SU-DHL-6 (cell line): ENCODE results near the gene ZBTB44.

ENCODE experiments used
- EZH2phosphoT487 ChIP-seq: fragments of 200-600 bp; sonication (generic), shearing (Covaris generic); conservative IDR thresholded peaks from 2 replicates; pipeline ENCODE4 v1.6.1; 2018; ENCODE audit warnings: mild to moderate bottlenecking, antibody characterized with exemption, low read length, moderate library complexity, mixed read lengths
- TF ChIP-seq, protein P1 (sequence below): fragments of 200-600 bp; sonication (generic); IDR thresholded peaks from one replicate; pipeline ENCODE4 v1.5.1; 2017; ENCODE audit warnings: antibody characterized with exemption, mild to moderate bottlenecking, low read length, moderate library complexity; ENCODE audit not compliant: insufficient read depth, poor library complexity, severe bottlenecking

DNA sequence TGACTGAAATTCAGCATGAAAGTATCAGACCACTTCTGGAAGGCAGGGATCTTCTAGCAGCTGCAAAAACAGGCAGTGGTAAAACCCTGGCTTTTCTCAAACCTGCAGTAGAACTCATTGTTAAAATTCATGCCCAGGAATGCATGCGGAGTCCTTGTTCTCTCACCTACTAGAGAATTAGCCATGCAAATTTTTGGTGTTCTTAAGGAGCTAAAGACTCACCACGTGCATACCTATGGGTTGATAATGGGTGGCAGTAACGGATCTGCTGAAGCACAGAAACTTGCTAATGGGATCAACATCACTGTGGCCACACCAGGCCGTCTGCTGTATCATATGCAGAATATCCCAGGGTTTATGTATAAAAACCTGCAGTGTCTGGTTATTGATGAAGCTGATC lies 19.1 kb downstream of the ZBTB44 start:
- TF ChIP-seq, protein P1, sequence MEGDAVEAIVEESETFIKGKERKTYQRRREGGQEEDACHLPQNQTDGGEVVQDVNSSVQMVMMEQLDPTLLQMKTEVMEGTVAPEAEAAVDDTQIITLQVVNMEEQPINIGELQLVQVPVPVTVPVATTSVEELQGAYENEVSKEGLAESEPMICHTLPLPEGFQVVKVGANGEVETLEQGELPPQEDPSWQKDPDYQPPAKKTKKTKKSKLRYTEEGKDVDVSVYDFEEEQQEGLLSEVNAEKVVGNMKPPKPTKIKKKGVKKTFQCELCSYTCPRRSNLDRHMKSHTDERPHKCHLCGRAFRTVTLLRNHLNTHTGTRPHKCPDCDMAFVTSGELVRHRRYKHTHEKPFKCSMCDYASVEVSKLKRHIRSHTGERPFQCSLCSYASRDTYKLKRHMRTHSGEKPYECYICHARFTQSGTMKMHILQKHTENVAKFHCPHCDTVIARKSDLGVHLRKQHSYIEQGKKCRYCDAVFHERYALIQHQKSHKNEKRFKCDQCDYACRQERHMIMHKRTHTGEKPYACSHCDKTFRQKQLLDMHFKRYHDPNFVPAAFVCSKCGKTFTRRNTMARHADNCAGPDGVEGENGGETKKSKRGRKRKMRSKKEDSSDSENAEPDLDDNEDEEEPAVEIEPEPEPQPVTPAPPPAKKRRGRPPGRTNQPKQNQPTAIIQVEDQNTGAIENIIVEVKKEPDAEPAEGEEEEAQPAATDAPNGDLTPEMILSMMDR: no peak
- no peak for TF ChIP-seq EZH2phosphoT487
